22Rv1 (cell line): ENCODE results near the gene PSMC3IP.
"Not testable (repeated sequence)": the region's sequence is repeated elsewhere in the genome, so short reads cannot be mapped to it uniquely, and the experiment has no call there.

ENCODE experiments used
- H3K27ac ChIP-seq: fragments of 450-650 bp; 2 replicates; pipeline ENCODE4 v1.5.1; 2017
- CTCF ChIP-seq: fragments of 450-650 bp; IDR thresholded peaks from 2 replicates; pipeline ENCODE4 v1.5.1; 2017; ENCODE audit warnings: mild to moderate bottlenecking
- ZFX ChIP-seq: fragments of 450-650 bp; IDR thresholded peaks from 2 replicates; pipeline ENCODE4 v1.6.1; 2017; ENCODE audit warnings: antibody characterized with exemption, borderline replicate concordance

The PSMC3IP gene

DNA sequence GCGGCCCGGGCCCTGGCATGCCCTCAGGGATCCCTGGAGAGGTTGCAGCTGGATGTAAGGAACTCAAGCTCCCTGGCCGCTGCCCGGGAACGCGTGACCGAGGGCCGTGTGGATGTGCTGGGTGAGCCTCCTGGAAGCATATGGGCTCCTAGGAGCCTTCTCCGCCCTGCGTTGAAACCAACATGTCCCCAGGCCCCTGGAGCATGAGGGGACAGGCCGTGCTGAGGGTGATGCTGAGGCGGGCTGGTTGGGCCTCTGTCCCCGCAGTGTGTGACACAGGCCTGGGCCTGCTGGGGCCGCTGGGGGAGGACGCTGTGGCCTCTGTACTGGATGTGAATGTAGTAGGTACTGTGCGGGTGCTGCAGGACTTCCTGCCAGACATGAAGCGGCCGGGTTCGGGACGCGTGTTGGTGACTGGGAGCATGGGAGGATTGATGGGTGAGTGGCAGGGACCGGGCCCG lies 30.5 kb downstream of the PSMC3IP start:
- no peak overlapping the region for H3K27ac ChIP-seq
- no peak for TF ChIP-seq ZFX
- TF ChIP-seq CTCF, result no peak

- H3K27ac ChIP-seq, result not testable (repeated sequence)
These were observed 31.6 kb downstream of the PSMC3IP start for GRCh38 chr17:42545755-42546505.

DNA sequence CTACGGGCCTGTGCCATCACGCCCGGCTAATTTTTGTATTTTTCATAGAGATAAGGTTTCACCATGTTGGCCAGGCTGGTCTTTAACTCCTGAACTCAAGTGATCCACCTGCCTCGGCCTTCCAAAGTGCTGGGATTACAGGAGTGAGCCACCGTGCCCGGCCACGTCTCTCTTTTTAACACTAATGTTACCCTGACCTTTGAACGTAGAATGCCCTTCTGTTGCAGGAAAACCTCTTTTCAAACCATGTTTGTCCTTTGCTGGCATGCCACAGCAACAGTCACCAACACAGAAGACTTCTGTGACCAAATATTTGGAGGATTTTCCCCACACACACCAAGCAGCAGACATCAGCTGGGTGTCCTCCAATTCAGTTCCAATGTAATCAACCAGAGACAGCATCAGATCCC lies 32.6 kb downstream of the PSMC3IP start:
- 0 out of 2 replicates have a peak overlapping the region, but pooled peaks have one; percentile 8 for H3K27ac ChIP-seq
- no peak for TF ChIP-seq ZFX
- no peak for TF ChIP-seq CTCF

DNA sequence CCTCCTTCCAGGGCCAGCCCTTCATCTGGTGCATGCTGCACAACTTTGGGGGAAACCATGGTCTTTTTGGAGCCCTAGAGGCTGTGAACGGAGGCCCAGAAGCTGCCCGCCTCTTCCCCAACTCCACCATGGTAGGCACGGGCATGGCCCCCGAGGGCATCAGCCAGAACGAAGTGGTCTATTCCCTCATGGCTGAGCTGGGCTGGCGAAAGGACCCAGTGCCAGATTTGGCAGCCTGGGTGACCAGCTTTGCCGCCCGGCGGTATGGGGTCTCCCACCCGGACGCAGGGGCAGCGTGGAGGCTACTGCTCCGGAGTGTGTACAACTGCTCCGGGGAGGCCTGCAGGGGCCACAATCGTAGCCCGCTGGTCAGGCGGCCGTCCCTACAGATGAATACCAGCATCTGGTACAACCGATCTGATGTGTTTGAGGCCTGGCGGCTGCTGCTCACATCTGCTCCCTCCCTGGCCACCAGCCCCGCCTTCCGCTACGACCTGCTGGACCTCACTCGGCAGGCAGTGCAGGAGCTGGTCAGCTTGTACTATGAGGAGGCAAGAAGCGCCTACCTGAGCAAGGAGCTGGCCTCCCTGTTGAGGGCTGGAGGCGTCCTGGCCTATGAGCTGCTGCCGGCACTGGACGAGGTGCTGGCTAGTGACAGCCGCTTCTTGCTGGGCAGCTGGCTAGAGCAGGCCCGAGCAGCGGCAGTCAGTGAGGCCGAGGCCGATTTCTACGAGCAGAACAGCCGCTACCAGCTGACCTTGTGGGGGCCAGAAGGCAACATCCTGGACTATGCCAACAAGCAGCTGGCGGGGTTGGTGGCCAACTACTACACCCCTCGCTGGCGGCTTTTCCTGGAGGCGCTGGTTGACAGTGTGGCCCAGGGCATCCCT lies 34.1 kb downstream of the PSMC3IP start:
- TF ChIP-seq CTCF, result no peak
- TF ChIP-seq ZFX, result no peak
- H3K27ac ChIP-seq, result no peak overlapping the region

DNA sequence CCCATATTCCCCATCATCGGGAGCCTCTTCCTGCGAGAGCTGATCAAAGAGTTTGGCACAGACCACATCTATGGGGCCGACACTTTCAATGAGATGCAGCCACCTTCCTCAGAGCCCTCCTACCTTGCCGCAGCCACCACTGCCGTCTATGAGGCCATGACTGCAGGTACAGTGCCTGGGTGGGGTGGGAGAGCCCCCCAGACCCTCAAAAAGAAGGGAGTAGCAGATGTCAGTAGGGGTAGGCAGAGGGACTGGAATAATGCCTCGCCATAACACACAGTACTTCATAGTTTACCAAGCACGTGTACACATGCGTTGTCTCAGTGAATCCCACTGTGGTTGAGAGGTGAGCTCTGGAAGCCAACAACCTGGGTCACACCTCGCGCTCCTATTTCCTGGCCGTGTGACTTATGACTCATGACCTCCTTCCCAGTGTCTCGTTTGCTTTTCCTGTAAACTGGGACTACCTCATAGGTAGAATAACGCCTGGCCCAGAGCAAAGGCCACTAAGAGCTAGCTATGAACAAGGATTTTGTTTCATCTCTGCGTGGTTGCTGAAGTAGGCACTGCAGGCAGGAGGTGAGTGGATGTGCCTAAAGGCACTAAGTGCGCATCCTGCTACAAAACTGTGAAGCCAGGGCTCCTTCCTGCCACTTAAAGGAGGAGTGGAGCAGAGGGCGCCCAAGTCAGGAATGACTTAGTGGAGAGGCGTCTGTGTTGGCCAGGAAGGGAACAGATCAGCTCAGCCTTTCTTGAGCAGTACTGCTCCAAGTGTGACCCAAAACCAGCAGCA lies 36.3 kb downstream of the PSMC3IP start:
- TF ChIP-seq ZFX (no peak), CTCF (no peak)
- H3K27ac ChIP-seq, result peak overlapping the region; percentile 26; the same call in 1 of the 2 replicates

DNA sequence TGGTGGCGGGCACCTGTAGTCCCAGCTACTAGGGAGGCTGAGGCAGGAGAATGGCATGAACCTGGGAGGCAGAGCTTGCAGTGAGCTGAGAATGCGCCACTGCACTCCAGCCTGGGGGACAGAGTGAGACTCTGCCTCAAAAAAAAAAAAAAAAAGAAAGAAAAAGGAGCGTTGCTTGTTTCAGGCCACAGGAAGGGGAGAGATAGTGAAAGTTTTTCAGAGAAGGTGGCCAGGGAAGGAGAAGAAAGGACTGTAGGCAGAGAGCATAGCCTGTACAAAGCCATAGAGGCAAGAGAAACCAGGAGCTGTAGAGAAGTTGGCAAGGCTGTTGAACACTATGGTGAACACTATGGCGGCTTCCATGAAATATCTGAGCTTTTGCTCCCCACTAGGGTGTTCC lies 37.0 kb downstream of the PSMC3IP start:
- H3K27ac ChIP-seq, result 0 out of 2 replicates have a peak overlapping the region, but pooled peaks have one; percentile 26

DNA sequence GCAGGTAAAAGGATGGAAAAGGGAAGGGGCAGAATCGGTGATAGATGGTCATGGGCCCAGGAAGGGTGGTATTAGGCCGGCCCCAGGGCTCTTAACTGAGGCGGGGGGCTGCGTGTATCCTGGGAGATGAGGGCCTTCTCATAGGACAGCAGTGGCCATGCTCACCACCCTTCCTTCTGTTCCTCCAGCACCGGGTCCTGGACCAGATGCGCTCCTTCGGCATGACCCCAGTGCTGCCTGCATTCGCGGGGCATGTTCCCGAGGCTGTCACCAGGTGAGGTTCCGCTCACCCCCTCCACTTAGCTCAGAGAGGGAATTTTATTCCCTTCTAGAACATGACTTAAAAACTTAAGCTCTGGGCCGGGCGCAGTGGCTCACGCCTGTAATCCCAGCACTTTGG lies 39.0 kb downstream of the PSMC3IP start:
- H3K27ac ChIP-seq, result no peak overlapping the region
- TF ChIP-seq ZFX (no peak), CTCF (no peak)
